Fibroblast of skin of back (primary cell): ENCODE data around the gene NRIP3. TPM values are rescaled to one million over a fixed set of nuclear protein-coding genes. Genes with fewer than 3 reads are reported as not detected.

ENCODE experiments used
- DNase-seq: peaks from one replicate; pipeline ENCODE4 v3.0.0-alpha.2; 2013
- polyA plus RNA-seq, 2 experiments: library from polyadenylated mRNA; unstranded; fragments of 120-200 nt; gene quantifications; one replicate each; pipeline ENCODE4 v1.2.1, GENCODE V29; 2013; ENCODE audit not compliant: insufficient read length in 2 of 2

The NRIP3 gene
- 10.8 TPM for polyA plus RNA-seq (2013, experiment 1 of 2; ENCODE audit: insufficient read length)
- polyA plus RNA-seq (2013, experiment 2 of 2; ENCODE audit: insufficient read length): 6.9 TPM

DNA sequence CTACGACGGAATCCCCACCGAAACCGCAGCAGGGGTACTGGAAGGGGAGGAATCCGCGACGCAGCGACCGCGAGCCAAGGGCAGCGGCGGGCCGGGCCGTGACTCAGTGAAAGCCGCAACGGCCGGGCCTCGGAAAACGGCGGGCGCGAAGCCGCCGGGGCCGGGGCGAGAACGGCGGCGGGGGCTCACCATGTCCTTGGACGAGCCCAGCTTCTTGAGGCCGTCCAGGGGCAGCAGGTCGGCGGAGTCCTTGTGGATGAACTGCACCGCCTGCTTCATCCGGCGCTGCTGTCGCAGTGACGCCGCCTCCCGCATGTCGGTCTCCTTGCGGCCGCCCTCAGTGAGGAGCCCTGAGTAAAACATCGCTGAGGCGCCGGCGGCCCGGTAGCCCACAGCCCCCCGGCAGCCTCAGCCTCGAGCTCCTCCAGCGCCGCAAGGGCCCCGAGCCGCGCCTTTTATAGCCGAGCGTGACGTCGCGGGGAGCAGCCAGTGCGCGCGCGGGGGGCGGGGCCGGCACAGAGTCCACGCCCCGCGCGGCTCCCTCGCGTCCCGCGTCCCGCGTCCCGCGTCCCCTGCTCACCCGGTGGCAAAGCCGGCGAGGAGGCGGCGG lies at the start of gene NRIP3:
Gene NRIP3 (minus strand): TSS at position 429 of the 610 bp plus-strand sequence. CDS start 66 bp downstream, at position 363.
- peak; percentile 71 for DNase-seq

DNA sequence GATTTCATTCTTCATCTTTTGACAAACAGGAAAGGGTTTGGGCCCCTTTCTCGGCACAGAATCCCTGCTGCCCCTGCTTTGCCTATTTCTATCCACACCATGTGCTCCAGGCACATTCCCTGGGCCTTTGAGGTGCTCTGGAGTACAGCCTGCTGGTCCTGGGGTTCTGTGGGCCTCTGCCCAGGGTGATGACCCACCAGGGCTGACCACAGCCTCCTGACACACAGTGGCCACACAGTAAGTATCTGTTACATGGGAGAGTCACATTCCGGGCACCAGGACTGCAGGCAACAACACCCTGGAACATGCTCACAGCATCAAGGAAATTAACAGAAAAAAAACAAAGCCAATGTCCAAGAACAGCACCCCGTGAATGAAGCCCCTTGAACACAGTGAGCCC lies 48.5 kb upstream of the NRIP3 start:
- DNase-seq: no peak

DNA sequence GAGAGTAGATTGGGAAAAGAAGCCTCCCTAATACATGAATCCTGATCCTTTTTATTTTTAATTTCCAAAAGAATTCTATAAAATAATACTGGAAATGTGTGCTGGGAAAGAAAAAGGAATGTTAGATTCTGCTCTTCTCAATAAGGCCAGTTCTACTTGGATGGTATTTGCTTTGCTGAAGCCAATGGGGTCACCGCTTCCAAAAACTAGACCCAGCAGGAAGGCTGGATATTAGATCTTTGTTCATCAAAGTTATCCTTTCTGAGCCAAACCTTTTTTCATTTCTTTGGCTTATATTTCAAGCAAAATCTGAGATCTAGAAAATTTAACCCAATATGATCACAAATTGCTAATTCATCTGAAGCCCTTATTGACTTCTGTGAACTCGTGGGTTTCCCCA lies 46.2 kb upstream of the NRIP3 start:
- no peak for DNase-seq

GRCh38 chr11:9047964-9048523 lies 44.2 kb upstream of the NRIP3 start:
- peak; percentile 25 for DNase-seq

- DNase-seq: no peak
Measured at GRCh38 chr11:9046481-9046880, 42.7 kb upstream of the NRIP3 start.

DNA sequence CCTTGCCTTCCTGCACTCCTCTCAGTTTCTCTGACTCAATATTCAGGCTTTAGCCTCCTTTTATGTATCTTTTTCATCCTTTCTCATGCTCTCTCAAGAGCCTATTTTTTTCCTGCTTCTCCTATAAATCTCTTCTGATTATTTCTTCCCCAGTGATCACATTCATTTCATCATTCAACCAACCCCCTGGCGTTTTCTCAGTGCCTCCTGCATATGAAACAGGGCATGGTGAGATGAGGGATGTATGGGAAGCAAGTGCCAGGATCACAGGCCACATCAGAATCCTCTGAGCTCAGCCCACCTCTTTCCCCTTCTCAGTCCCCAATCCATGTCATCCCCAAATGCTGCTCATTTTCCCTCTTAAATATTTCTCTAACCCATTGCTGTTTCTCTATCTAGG lies 38.7 kb upstream of the NRIP3 start:
- DNase-seq: no peak

DNA sequence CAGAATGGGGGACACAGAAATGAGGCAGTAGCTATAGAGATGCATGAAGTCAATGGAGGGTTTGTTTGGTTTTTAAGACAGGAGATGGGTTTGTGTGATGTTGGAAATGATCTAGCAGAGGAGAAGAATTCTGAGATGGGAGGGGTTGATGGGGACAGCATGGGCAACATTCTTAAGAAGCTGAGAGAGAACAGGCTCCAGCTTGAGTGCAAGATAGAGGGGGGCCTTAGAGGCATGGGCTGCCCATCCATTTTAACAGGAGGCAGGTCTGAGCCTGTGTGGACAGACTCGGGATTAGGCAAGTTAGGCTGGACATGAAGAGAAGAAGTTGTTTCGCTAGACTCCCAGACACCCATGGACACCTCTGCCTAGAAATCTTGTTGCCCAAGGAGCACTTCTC lies 37.9 kb upstream of the NRIP3 start:
- DNase-seq: no peak

DNA sequence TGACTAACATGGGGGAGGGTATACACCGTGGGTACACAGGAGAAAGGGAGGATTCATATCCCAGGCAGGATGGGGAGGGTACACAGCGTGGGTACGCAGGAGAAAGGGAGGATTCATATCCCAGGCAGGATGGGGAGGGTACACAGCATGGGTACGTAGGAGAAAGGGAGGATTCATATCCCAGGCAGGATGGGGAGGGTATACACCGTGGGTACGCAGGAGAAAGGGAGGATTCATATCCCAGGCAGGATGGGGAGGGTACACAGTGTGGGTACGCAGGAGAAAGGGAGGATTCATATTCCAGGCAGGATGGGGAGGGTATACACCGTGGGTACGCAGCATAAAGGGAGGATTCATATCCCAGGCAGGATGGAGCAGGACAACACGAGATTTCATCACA lies 36.6 kb upstream of the NRIP3 start:
- no peak for DNase-seq

GRCh38 chr11:9039863-9040262 lies 36.1 kb upstream of the NRIP3 start:
- no peak for DNase-seq

- no peak for DNase-seq
Measured at GRCh38 chr11:9039198-9039597, 35.4 kb upstream of the NRIP3 start.

GRCh38 chr11:9038541-9038940 lies 34.7 kb upstream of the NRIP3 start:
- DNase-seq: no peak

- no peak for DNase-seq
Measured at GRCh38 chr11:9037963-9038362, 34.2 kb upstream of the NRIP3 start.

DNA sequence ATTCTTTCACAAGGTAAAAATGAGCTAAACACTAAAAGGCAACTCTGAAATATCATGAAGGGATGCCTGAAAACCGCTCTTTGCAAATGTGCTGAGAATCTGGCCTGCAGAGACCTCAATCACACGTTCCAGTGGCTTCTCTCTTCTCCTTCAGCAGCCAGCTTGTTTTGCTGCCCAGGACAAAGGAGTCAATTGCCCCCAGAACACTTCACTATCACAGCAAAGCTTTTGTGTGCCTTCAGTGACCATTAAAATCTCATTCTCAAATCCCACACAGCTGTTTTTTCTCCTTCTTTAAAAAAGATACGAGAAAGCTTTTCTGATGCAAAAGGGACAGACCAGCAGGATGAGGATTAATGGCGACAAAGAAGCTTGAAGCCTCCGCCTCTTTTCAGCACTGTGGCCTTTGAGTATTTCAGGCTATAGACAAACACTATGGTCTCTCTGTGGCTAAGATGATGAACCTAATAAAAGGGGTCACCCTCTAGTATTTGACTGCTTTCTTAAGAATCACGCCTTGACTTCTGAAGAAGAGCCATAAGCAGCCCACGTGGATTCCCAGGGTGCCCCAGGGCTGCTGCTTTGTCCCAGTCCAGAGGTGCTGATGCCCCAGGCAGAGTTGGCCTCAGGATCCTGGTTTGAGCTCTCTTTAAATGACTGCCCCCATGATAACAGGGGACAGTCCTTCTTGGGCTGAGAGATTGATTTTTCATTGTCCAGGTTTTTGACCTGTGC lies 33.4 kb upstream of the NRIP3 start:
- DNase-seq: no peak

DNA sequence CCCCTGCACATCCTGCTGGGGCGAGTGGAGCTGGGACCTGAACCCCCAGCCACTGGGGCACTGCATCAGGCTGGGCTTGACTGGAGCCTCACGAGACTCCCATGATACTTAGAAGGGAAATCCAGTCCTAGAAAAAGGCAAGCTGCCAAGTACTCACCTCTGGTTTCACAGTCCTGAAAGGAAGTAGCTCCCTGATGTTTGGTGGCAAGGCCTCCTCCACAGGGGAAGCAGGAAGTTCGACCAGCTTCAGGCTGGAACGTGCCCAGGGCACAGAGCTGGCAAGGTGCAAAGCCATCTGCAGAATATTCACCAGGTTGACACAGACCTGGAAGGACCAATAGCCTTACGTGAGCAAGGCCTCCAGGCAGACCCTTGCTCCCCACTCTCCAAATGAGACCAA lies 26.8 kb upstream of the NRIP3 start:
- DNase-seq: no peak

- DNase-seq: no peak
Measured at GRCh38 chr11:9029422-9029821, 25.6 kb upstream of the NRIP3 start.

DNA sequence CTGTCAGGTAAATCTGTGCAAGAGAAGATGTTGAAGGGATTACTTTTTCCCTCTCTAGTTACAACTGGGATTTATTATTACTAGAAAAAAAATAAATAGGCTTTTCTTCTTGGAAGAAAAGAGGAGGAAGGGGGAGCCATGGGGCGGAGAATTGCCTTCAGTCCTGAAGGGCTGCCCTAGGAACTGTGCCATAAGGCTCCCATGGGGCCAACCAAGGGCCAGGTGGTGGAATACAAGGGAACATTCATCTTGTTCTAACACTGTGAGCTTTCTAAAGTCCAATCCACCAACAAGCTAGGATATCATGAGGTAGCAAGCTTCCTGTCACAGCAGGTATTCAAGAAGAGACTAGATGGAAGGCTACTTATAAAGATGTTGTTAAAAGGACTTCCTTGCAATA lies 24.8 kb upstream of the NRIP3 start:
- DNase-seq: no peak

GRCh38 chr11:9025101-9025850 lies 21.5 kb upstream of the NRIP3 start:
- DNase-seq: no peak

DNA sequence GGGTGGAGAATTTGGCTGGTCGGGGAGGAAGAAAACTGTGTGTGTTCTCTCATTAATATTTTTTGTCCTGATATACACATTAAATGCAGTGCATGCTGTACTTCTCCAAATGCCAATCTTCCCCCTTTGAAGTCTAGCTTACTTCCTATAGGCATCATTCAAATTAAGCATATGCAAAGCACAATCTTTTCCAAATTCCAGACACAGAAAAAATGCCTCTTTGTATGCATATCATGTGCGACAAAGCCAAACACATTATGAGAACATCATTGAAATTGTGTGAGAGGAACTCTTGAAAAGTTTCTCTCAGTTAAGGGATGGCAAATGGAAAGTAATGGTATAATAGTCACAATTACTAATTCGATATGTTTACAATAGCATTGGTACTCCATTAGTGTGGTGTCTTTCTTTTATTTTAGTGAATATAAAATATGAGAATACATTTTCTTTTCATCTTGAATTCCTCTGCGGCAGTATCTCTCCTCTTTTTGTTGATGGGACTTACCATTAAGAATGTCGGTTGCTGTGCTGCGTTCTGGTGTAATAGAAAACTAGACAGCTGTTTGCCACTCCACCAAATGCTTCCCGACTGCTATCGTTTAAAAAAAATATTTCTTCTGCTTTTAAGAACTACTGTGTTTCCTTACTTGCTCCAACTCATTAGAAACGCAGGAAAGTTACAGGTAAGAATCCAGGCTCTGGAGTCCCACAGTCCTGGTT lies 19.3 kb upstream of the NRIP3 start:
- DNase-seq: no peak

GRCh38 chr11:9020916-9021315 lies 17.1 kb upstream of the NRIP3 start:
- DNase-seq: peak; percentile 7

DNA sequence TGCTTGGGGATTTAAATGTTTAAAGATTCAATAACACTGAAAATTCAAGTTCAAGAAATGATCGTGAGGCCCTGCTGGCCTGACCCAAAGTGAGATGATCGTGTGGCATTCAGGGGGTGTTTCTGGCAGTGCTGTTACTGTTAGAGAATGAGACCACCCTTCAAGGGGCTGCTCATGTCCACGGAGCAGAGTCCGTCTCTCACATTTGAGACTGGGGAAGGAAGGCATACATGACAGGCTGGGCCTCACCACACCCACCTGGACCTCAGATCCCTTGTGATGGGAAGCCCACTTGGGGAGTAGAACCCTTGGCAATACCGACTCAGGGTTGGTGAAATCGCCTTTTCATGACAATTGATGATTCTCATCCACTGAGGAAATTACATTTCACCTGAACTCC lies 16.1 kb upstream of the NRIP3 start:
- no peak for DNase-seq

DNA sequence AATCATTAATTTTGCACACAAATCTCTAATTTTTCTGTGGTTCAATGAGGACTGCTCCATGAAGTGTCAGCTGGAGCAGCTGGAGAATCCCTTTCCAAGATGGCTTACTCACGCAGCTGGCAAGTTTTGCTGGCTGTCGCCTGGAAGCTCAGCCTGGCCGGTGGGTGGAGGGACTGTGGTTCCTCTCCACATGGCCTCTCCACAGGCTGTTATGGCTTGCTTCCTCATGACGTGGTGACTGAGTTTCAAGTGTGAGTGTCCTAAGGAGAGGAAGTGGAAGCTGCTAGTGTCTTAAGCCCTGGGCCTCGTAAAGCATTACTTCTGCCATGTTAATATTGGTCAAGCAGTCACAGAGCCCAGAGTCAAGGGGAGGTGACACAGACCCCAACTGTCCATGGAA lies 14.0 kb upstream of the NRIP3 start:
- DNase-seq: peak; percentile 40

DNA sequence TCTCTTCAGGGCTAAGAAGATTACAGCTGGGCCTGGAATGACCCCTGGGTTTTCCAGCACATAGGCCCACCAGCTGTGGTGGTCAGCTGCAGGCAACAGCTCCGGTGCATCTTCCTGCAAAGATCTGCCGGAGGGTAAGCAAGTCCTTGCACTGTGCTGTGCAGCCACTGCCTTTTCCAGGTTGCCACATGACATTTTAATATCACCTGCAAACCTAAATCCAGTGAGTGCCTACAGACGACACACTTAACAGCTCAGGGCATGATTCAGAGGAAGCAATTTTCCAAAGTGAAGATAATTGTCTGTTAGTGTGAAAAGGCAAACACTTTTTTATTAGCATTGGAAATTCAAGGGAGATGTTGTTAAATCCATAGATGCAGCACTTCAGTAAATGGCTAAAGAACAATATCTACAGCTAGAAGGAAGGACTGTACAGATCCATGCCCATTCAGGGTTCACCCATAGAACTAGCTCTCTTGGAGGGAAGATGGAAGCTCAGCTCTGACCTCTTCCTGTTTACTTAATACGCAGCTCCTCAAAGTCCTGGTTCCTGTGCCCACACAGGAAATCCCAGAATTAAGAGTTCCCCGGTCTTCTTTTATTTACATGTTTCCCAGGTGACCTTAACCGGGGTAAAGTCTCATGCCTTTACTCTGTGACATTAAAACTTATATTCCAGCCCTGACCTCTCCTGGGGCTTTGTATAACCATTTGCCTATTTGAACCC lies 13.3 kb upstream of the NRIP3 start:
- no peak for DNase-seq
